Stimulated activated CD8-positive, alpha-beta memory T cell treated with anti-CD3 and anti-CD28 coated beads, Interleukin-15, amount 100 ng/mL, for 1 hour (primary cell): ENCODE results near the gene ARSB.
"Not testable (repeated sequence)": the region's sequence is repeated elsewhere in the genome, so short reads cannot be mapped to it uniquely, and the experiment has no call there.

ENCODE experiments used
- DNase-seq: peaks from one replicate; pipeline ENCODE4 v3.0.0-alpha.2; 2020; ENCODE audit warnings: low read depth

Gene ARSB

DNA sequence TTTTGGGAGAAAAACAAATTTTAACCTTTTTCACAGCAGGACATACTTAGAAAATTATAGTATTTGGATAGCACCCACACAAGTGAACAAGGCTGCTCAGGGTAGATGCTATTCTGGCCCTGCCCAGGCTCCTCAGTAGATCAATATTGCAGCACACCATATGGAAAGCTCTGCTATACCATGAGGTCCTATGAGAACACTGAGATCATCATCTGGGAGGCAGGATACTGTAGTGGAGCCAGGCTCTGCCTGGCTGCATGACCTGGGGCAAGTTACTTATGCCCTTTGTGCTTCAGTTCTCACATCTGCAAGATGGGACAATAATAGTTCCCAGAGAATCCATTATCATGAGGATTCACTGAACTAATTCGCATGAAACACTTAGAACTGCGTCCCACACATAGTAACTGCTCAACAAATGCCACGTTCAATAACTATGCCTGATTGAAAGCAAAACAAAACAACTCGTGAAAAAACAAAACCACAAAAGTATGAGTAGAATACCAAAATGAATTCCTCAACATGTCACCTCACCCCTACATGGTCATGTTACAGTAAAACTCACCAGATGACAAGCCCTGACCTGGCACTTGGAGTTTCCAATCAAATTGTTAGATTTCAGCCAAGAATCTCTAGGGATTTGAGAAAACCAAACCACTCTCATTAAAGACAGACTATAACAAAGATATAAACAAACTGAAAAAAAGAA, 31.9 kb downstream of the ARSB start:
- DNase-seq: no peak

- no peak for DNase-seq
Observed at GRCh38 chr5:78930721-78931120, 54.4 kb downstream of the ARSB start.

GRCh38 chr5:78929833-78930232, 55.3 kb downstream of the ARSB start:
- no peak for DNase-seq

GRCh38 chr5:78927657-78928282, 57.3 kb downstream of the ARSB start:
- no peak for DNase-seq

- DNase-seq: no peak
Observed at GRCh38 chr5:78926252-78926651, 58.9 kb downstream of the ARSB start.

DNA sequence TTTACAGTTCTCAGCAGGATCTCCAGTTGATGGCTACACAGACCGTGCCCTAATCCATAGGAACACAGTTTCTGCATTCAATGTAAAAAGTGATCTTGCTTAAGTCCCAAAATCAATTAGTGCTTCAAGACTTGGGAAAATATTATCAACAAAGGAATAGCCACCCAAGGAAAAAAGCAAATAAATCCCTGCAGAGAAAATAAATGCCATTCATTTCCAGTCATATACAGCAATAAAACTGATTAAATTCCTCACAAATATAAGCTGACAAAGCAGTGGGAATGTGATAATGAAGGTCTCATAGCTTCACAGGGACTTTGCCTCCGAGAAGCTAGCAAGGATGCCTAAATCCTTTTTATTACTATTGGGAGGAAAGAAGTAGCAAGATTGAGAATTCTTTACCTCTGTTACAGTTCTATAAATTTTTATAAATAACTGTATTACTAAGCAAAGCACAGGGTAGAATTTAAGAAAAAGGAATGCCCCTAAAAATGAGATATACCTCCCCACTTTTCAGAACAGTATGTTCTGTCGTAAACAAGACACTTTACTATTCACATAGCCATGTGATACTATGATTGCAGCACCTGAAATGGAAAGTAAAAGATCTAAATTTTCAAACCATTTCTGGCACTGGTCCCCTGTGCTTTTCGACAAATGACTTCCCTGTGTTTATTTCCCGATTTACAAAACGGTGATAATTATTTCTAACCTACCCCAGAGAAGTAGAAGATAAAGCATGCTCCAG, 59.8 kb downstream of the ARSB start:
- DNase-seq: no peak

DNA sequence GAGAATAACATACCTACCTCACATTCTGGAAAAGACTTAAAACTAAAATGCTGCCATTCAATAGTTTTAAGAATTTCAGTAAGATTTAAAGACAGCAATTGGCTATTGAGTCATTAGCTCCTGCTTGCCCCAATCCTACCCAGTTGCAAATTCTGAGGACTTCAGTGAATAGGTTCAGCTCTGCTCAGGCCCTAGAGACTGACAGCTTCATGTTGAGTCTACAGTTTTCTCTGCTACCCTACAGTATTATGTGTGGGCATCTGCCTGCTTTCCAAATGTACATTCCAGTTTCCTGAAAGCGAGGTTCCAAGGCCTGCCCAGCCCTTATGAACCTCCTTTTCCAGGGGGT, 61.5 kb downstream of the ARSB start:
- DNase-seq: no peak

- DNase-seq: no peak
Observed at GRCh38 chr5:78922879-78923621, 62.1 kb downstream of the ARSB start.

DNA sequence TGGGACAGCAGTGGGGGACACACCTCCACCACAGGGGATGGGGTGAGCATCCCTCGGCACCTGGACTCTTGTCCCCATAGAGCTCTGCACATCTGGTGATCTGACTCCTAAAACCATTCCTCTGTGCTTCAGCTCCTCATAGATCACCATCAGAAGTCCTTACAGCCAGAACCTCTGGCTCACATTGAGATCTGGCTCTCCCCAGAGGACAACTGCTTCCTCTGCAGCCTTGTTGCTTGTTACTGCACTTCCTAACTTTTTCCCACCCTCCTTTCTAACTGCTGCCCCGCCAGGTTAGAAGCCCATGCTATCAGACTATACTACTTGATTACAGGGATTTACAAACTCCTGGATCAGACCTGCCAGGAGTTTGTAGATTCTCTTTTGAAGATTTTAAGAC, 64.5 kb downstream of the ARSB start:
- no peak for DNase-seq

GRCh38 chr5:78919796-78920195, 65.3 kb downstream of the ARSB start:
- DNase-seq: no peak

GRCh38 chr5:78916044-78916443, 69.1 kb downstream of the ARSB start:
- no peak for DNase-seq

GRCh38 chr5:78915170-78915569, 69.9 kb downstream of the ARSB start:
- DNase-seq: no peak

- no peak for DNase-seq
Observed at GRCh38 chr5:78912811-78913210, 72.3 kb downstream of the ARSB start.

GRCh38 chr5:78912085-78912771, 72.9 kb downstream of the ARSB start:
- DNase-seq: no peak

- not testable (repeated sequence) for DNase-seq
Observed at GRCh38 chr5:78909224-78909983, 75.7 kb downstream of the ARSB start.

- DNase-seq: no peak
Observed at GRCh38 chr5:78908173-78909061, 76.7 kb downstream of the ARSB start.

GRCh38 chr5:78907255-78907891, 77.7 kb downstream of the ARSB start:
- no peak for DNase-seq

- DNase-seq: no peak
Observed at GRCh38 chr5:78905084-78905938, 79.8 kb downstream of the ARSB start.

GRCh38 chr5:78903861-78904260, 81.2 kb downstream of the ARSB start:
- no peak for DNase-seq
